HG03045 (cell line): Measurements from ENCODE around the gene ERC2.

Experiments
- ATAC-seq: cut with Tn5 transposase; IDR thresholded peaks from one replicate; pipeline ENCODE4 v1.9.1; 2021; ENCODE audit warnings: mild to moderate bottlenecking, moderate library complexity; ENCODE audit not compliant: unreplicated experiment

The ERC2 gene

DNA sequence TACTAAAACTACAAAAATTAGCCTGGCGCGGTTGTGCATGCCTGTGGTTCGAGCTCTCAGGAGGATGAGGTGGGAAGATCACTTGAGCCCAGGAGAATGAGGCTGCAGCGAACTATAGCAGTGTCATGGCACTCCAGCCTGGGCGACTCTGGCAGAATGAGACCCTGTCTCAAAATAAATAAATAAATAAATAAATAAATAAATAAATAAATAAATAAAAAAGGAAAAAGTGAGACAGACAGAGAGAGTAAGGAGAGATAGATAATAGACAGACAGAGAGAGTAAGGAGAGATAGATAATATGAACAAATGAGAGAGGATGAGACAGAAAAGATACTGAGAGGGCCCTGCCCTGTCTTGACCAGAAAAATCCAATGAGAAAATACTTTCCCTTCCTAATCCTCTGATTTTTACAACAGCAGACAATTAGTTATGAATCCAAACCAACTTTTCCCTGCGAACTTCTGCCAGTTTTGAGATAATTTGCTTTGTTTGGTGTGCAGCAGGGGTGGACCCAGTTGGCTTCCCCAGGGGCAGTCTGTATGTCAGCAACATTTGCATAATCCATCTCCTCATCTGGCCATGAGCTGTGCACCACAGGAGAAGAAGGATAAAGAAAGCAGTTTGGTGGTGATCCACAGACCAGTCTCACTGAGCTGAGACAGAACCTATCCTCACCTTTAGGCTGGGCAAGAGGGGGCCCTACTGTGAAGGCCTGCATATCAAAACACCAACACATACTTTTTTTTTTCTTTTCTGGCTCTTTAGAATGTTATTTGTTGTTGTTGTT, 692.7 kb downstream of the ERC2 start:
- no peak for ATAC-seq

DNA sequence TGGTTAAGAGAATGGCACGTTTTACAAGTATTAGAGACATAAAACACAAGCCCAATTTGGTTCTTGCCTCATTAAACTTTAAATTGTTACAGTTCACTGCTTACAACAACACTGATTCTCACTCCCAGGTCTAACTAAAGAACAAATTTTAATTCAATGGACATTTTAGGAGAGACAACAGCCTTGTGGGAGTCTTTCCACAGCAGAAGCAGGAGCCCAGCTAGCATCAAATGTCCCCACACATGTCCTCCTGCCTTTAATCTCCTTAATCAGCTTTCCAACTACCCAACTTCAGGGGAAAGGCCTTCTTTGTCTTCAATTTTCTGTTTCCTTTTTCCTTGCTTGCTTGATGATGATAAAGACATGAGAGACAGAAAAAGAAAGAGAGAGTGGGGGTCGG, 693.4 kb downstream of the ERC2 start:
- no peak for ATAC-seq

DNA sequence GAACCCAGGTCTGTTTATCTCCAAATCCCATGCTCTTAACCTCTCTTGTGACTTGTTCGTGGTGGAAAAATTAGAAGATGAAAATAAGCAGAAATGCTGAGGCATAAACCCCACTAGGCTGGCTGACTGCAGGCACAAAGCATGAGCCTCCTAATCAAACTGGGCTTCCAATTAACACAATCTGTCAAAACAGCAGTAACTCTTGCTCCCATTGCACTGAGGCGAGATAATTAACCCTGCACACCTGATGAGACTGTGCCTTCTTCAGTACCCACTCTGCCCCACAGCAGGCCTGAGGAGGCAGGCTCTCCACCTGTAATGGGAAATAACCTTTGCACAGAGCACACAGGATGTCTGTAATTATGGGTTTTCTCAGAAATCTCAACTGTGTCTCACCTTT, 696.8 kb downstream of the ERC2 start:
- no peak for ATAC-seq

DNA sequence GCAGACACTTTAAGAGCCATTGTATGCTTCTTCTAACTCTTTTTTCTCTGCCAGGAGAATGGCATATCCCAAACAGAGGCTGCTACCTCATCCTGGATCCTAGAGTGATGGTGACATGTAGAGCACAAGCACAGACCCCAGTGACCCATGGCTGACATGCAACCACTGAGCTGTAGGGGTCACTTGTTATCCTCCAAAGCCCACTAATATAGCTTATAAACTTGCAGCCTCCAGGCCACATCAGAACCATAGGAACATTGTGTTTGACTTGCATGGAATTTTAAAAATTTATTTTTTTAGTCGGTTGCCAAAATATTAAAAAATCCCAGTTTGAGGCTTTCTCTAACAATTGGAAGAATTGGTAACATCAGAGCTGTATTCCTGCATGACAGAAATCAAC, 698.2 kb downstream of the ERC2 start:
- no peak for ATAC-seq

DNA sequence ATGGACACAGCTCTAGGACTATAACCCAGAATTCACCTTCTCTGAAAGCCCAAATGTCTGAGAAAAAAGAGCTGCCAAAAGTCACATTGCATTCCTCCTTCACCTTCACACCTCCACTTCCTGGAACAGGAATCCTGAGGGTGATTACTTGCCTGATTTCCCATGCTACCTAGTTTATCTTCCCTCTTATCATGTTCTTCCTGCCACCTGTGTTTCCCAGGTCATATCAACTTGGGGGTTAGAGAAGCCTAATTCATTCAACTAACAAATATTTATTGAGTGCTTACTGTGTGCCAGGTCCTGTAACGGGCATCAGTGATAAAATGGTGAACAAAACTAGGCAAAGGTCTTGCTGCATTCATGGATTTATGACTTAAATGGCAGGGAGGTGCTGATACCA, 701.5 kb downstream of the ERC2 start:
- ATAC-seq, result no peak

DNA sequence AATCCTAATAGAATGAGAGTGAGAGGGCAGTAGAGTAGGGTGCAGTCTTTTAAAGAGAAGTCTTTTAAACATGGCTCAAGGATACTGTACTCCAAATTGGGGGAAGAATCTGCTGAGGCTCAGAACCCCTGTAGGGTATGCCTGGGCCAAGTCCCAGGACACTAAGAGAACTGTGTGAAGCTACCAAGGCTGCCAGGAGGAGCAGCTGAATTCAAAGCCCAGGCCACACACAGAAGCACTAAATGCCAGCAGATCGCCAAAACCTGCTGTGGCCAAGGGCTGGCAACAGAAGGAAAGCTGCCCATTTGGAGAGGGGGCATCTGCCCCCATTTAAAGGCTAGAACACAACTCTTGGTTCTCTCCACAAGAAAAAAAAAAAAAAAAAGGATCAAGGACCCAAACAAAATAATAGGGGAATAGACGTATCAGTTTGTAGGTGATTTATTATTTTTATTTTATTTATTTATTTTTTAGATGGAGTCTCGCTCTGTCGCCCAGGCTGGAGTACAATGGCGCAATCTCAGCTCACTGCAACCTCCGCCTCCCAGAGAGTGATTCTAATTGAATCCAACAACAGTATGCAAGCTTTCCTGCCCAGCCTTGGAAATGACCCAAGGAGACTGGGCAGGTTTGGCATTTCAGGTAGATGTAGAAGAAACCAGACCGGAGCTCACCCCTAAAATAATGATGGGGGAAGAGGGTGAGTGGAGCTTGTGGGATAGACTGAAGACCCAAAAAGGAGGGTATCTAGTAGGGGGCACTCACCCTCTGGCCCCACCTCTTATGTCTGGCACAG, 702.2 kb downstream of the ERC2 start:
- ATAC-seq, result no peak

DNA sequence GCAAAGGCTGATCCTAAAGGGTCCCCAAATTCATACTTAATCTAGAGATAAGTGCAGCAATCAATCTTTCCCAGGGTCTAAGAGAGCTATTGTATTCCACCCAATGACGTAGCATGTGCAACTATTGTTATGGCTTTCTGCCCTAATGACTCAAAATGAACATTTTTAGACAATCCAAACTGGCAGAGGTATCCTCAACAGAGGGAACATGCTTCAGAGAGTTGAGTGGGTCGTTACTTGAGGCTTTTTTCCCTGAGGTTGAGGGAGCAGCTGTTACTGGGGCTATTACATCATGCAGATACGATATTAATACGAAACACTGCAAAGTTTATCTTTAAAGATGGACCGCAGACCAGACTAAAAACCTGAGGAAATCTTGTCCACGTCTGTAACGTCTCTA, 702.9 kb downstream of the ERC2 start:
- ATAC-seq, result no peak

DNA sequence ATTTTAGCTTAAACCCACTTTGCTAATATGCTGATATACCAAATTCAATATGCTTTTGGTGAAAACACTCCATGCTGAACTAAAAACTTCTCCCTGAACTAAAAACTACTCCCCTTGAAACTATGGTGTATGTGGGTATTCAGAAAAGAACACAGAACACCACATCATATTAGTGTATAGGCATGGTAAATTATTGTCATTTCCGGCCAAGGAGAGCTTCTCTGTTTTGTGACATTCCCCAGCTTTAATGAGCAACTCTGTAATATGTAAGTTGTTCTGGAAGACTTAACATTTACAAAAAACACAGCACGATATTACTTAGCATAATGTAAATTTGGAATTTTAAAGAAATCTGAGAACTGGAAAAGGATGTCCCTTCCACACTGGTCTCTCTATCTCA, 711.3 kb downstream of the ERC2 start:
- no peak for ATAC-seq

DNA sequence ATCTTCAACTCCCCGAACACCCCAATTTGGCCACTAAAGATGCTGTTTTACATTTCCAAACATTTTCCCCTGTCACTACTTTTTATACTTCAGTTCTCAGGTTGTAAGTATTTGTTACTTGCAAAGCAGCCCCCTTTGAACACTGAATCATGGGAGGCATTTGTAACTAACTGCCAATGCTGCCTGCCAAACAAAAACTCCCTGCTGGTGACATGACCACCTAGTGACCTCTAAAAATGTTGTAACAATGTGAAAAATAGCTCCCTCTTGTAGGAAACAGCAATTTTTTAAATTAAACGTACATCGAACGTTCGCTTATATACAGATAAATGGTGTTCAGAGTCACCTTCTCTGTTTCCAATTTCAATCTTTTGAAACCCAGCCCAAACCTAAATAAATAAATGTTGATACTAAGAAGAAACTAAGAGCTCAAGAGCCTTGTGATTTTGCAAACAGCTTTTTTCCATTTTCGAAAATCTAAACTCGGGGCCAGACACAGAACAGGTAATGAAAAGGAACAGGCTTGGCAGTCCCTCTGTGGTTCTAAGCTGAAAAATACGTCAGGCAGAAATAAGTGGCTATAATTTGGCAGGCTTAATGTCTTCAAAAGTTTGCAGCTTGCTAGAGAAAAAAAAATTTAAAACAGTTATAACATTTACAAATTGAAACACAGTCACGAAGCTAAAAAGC, 712.6 kb downstream of the ERC2 start:
- ATAC-seq, result no peak

DNA sequence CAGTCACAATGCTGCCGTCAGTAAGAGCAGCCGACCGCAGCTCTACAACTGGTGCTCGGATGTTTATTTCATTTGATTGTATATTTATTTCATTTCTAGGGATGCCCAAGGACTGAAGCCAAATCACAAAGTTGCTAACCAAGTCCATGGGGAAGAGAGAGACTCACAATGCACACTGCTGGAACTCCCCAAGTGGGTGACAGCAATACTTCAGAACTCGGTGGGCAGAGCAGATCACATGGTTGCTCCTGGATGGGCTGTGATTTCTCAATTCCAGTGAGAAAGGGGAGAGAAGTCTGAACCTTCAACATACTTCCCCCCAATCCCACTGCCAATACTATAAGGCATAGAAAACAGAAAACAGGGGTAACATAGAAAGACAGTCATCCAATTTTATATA, 715.4 kb downstream of the ERC2 start:
- ATAC-seq, result no peak

DNA sequence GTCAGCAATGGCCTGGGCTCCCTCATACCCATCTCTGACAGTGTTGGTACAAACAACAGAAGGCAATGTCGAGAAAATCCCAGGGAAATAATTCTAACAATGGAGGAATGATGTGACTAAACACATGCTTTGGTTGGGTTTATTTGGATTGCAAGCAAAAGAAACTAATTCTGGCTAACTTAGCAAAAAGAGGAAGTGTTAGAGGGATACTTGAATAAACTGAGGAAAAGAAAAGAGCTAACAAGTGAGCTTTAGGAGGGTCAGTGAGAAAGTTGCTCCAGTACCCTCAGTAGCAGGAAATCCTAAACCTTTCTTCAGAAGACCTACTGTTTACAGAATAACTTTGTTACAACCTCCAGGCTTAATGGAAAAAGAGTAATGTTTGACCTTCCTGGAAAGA, 716.5 kb downstream of the ERC2 start:
- ATAC-seq, result no peak

DNA sequence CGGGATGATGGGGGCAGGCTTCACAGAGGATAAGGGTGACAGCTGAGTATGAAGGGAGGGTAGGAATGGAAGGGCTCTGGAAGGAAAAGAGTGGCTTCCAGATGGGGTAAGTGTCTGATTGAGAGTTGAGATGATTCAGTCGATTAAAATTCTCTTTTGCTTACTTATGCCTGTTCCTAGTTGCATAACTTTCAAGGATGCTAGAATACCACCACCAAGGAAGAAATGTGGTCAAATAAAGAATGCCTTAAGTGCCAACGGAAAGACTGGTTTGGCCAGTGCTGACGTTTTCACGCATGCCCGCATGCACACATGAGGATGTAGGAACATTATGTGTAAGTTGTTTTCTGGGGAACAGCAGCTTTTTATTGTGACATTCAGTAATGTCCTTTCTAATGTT, 717.7 kb downstream of the ERC2 start:
- no peak for ATAC-seq

DNA sequence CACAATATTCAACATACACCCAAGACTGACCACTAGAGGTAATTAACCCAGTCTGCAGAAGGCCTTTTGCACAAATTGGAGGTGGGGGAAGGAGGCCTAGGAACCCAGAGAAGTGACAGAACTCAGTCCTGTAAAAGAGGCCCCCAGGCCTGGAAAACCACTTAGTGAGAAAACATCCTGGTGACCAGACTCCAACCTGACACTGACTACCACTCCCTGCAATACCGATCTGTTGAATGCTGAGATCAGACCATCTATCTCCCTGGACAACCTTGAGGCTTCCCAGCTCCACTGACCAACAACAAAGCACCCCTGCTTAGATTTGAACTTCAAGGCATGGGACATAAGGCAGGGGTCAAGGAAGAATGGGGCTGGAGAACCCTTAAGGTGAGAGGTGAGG, 719.2 kb downstream of the ERC2 start:
- no peak for ATAC-seq

DNA sequence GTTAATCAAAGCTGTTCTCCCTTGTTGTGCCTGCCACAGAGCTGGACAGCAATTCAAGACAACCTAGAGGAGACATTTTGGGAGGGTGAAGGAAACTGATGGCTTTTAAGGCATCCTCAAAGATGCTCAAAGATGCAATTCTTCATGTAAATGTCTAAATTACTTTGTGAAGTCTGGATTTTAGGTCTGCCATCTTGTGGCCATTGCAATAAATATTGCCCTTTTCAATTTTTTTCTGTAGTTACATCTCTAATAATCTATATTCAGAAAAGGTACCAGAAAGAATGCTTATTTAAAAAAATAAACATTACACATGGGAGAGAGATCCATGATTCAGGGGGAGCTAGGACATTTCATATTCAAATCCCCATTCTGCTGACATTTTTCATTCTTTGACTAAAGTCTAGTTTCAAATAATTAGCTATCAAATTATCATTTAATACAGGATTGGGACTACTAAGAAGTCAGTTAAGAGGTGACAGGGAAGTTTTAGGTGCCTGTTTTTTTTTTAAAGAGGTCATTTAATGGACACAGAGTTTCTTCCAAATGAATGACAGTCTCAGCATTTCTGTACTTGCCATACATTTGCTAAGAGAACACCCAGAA, 721.4 kb downstream of the ERC2 start:
- ATAC-seq, result no peak

DNA sequence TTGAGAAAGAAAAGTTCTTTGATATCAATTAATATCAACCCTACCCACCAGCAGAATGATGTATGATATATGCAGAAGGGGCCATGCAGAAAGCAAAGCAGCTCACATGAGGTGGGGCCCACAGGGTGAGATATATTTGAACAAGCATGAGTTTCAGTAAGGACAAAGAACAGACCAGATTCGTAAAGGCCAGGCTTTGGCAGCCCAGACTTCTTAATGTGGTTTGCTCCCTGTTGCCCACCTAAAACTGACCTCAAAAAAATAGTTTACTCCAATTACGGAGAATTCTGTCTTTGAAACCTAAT, 725.5 kb downstream of the ERC2 start:
- no peak for ATAC-seq

DNA sequence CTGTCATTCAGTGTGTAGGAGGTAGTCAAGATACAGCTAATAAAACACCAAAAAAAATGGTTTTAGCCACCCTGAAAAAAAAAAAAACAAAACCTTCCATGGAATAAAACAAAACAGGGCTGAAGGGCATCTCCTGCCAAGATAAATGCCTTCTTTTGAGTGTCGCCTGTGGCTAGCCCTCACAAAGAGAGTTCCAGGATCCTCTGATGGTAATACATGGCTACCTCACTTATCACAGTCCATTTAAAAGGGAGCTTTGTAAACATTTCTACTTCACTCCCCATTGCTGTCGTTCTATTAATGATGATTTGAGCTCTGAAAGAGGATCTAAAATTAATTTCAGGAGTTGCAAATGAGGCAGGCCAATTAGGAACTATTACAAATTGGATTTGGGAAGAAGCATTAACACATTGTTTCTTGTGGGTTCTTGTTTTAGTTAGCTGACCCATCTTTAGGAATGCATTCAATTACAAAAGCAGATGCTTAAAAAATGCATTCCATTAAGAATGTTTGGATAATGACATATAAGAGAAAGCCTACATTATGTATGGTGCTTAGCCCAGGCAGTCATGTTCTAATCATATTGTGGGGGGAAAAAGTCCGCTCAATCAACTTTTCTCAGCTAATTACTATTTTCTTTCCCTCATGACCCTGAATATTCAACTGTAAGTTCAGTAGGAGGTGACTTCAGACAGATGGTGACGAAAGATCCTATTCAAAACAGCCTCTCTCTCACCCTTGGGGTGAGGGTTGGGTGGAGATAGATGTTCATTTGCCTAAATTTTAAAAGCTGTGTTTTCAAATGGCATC, 726.0 kb downstream of the ERC2 start:
- no peak for ATAC-seq

DNA sequence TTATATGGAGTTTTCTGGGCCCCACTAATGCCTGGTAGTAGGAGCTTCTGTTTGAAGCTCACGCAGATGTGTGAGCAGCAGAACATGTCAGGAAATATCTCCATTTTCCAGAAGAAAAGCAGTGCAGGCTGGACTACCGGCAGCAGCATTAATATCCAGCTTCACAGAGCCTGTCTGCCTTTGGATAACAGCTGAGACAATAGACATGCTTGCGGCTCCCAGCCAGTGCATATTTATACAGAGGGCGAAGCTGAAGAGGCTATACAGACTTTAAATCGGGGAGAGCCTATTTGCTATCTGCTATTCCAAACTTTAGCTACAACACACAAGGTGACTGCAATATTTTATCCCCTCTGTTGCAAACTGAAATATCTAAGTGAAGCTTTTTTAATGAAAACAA, 731.1 kb downstream of the ERC2 start:
- ATAC-seq, result no peak

DNA sequence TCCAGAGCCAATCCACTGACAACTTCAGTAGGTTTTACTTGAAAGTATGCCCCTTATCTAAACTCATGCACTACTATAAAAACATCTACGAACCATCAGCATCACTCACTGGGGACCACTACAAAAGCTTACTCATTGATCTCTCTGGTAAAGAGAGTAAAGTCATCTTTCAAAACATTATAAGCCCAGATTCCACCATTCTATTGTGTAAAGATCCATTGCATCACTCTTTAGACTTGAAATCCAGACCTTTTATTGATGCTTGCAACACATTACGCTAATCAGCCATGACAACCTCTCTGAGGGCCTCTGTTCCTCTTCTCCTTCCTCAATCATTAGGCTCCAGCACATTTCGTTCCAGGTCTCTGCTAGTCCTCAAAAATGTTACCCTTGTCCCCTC, 732.3 kb downstream of the ERC2 start:
- no peak for ATAC-seq

DNA sequence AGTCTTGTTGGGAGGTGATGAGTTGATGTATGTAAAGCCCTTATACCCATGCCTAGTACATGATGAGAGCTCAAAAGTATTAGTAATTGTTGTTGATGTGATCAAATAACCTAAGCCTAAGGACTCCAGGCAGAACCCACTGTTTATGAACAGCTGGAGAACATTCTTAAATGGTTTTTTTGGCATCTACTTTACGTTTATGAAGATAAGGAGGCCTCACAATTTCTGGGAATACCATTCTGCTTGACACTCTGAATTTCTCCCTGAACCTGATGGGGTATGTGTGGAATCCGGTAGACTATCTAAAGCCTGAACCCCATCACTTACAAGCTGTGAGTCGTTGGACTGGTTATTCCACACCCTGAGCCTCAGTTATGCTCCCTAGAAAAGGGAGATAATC, 736.5 kb downstream of the ERC2 start:
- no peak for ATAC-seq

DNA sequence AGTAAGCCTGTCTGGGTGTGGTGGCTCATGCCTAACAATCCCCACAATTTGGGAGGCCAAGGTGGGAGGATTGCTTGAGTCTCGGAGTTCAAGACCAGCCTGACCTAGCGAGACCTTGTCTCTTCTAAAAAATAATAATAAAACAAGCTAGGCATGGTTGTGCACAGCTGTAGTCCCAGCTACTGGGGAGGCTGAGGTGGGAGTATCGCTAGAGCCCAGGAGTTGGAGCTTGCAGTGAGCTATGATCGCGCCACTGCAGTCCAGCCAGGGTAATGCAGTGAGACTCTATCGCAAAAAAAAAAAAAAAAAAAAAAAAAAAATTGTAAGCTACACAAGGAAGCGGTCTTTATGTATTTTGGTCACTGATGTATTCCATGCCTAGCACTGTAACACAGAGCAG, 738.7 kb downstream of the ERC2 start:
- ATAC-seq, result no peak
